SK-N-DZ (cell line): Measurements from ENCODE around the gene SYMPK.
A peak's percentile ranks its signal among the peaks of the same experiment; 100 is the strongest.

Source experiments
- DNase-seq: peaks from one replicate; pipeline ENCODE4 v3.0.0-alpha.2; 2015; ENCODE audit warnings: low spot score

Gene SYMPK

GRCh38 chr19:45782162-45782691 is 80.7 kb downstream of the SYMPK start, which contains the start of gene DMPK:
Gene DMPK, minus strand, starts transcription at chr19:45782490. Its CDS starts 138 bp downstream, at chr19:45782352.
- no peak for DNase-seq

- DNase-seq: no peak
Observed at GRCh38 chr19:45781214-45782161, 81.5 kb downstream of the SYMPK start.

DNA sequence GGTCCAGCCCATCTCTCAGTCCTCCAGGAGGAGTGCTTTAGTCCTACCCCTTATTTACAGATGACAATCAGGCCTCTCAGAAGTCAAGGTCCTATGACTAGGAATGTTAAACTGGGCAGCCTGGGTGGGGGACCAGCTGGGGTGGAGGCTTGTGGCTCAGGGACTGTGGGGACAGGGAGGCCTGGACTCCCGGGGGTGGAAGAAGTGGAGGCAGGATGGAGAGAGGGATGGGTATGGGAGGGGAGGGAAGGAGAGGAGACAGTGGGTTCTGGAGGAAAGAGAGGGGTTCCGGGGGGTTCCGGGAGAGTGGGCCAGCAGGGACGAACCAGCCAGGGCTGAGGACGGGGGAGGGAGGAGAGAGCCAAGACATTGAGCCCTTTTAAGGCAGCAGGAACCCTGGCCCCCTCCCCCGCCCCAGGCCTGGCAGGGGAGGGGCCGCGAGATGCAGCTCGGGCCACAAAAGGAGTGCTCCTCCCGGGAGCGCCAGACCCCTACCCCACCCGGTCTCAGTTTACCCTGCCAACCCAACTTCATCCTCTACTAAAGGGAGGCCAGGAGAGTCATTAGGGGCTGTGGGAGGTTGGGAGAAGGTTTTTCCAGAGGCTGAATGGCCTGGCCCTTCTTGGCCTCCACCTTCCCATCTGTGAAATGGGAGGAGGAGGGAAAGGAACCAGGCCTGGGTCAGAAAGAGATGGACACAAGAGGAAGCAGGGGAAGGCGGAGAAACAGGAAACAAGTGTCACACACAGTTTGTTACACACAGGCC is 82.3 kb downstream of the SYMPK start:
- no peak for DNase-seq

DNA sequence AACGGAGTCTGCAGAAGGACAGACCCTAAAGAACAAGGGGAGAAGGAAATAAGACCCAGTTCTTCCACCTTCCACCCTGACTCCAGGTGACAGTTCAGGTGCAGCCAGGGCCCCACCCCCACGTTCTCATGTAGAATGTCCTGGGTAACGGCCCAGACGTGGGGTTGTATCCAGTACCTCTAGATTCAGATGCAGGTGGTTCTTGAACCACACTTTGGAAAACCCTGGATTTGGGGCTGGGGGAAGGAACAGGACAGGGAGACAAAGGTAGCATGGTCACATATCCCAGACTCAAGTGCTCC is 82.8 kb downstream of the SYMPK start:
- no peak for DNase-seq

DNA sequence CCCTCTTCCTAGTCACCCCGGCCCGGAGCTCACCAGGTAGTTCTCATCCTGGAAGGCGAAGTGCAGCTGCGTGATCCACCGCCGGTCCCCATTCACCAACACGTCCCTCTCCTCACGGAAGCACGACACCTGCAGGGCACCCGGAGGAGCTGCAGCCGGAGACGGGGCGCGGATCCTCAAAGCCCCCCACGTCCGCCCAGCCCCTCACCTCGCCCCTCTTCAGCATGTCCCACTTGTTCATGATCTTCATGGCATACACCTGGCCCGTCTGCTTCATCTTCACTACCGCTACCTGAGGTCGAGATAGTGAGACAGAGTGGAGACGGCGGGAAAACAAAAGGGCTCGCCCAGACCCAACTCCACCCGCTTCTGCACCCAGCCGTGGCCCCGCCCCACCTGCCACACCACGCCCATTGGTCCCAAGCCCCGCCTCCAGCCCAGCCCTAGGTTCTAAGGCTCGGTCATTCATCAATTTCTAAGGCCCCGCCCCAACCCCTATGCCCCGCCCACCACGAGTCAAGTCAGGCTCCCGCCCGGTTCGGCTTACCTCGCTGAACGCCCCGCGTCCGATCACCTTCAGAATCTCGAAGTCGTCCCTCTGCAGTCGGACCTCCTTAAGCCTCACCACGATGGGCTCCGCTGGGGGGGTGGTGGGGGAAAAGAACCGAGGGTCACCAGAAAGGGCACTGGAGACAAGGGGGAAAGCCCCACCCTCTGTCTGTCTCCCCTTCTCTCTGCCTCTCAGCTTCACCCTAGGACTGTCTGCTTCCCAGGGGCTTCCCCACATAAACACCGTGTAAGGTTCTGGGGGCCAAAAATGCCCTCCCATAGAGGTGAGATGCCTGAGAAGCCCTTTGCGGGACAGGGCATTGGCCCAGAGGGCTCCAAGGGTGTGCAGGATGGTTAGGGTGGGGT is 83.5 kb downstream of the SYMPK start:
- no peak for DNase-seq

DNA sequence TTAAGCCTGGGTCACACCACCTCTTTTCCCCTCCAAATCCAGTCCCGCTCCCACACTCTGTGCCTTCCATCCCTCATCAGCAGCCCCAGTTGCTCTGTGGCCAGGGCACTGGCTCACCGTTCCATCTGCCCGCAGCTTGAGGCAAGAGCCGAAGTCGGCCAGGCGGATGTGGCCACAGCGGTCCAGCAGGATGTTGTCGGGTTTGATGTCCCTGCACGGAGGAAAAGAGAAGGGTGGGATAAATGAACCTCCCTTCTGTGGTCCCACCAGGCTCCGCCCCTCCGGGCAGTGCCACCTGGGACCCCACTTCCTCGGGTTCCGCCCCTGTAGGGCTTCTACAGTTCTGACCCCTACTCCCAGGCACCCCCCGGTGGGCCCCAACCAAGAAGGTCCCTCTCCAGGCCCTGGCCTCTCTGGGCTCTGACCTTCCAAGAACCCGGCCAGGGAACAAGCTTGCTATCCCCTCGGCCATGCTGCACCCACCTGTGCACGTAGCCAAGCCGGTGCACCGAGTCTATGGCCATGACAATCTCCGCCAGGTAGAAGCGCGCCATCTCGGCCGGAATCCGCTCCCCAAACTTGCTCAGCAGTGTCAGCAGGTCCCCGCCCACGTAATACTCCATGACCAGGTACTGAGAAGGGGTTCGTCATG is 84.8 kb downstream of the SYMPK start:
- DNase-seq: no peak

GRCh38 chr19:45777395-45777961 is 85.5 kb downstream of the SYMPK start:
- DNase-seq: no peak

- no peak for DNase-seq
Observed at GRCh38 chr19:45774765-45775164, 88.2 kb downstream of the SYMPK start.

DNA sequence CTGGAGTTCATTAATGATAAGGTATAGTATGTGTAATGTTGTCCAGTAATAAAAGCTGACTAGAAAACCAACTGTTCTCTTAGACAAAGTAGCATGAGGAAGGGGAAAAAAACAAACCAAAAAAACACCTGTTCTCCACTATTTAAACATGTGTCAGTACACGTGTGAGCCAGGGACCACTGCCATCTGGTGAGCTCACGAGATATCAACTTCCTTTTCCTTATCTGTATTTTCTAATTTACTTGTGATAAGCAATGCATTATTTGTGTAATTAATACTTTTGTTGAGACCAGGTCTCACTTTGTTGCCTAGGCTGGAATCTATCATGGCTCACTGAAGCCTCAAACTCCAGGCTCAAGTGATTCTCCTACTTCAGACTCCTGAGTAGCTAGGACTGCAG is 89.6 kb downstream of the SYMPK start:
- DNase-seq: no peak

GRCh38 chr19:45772912-45773311 is 90.0 kb downstream of the SYMPK start:
- DNase-seq: no peak

DNA sequence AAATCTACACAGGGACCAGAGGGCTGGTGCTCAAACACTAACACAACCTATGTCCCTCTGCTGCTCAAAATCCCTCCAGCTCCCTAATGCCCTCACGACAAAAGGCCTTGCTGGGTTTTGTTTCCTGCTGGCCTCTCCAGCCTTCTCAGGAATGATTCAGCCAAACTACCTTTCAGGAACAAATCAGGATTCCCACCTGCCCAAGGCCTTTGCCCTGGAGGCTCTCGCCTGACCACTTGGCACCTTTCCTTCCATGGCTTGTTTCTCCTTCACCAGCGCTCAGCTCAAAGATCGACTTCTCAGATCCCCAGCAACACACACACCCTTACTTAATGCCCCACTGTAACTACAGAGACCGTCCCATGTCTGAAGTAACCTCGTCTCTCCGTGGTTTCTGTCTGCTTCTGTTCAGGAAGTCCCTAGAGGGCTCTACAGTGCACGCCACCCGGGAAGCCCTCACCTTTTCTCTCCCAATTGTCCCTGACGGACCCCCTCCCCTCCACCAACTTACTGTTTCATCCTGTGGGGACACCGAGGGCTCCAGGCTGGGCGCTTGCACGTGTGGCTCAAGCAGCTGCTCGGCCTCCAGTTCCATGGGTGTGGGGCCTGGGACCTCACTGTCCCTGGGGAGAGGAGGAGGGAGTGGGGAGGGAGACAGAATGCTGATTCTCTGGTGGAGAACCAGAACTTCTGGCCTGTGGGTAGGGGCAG is 90.7 kb downstream of the SYMPK start:
- DNase-seq: no peak

- no peak for DNase-seq
Observed at GRCh38 chr19:45771311-45771933, 91.5 kb downstream of the SYMPK start.

DNA sequence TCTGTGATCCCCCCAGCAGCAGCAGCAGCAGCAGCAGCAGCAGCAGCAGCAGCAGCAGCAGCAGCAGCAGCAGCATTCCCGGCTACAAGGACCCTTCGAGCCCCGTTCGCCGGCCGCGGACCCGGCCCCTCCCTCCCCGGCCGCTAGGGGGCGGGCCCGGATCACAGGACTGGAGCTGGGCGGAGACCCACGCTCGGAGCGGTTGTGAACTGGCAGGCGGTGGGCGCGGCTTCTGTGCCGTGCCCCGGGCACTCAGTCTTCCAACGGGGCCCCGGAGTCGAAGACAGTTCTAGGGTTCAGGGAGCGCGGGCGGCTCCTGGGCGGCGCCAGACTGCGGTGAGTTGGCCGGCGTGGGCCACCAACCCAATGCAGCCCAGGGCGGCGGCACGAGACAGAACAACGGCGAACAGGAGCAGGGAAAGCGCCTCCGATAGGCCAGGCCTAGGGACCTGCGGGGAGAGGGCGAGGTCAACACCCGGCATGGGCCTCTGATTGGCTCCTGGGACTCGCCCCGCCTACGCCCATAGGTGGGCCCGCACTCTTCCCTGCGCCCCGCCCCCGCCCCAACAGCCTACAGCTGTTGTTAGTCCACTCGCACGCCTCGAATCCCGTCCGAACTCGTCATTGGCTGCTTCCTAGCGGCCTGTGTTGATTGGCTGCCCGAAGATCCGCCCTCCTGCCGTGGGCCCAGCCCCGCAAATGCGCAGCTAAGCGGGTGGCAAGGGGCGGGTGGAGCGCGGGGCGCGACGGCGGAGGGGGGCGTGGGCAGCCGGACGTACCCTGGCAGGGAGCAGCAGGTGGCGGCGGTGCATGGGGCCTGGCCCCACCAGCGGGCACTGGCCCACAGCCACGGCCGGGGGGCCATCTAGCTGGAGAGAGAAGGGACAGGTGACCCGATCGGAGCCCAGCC is 92.5 kb downstream of the SYMPK start:
- DNase-seq: peak; percentile 97

GRCh38 chr19:45769821-45770191 is 93.1 kb downstream of the SYMPK start:
- no peak for DNase-seq

GRCh38 chr19:45768984-45769782 is 93.8 kb downstream of the SYMPK start, which contains the start of gene SIX5:
Gene SIX5, minus strand, starts transcription at chr19:45769252. Its CDS starts 408 bp downstream, at chr19:45768844.
- DNase-seq: peak; percentile 93

GRCh38 chr19:45768655-45768983 is 94.3 kb downstream of the SYMPK start:
- no peak for DNase-seq

GRCh38 chr19:45767881-45768654 is 94.9 kb downstream of the SYMPK start:
- DNase-seq: peak; percentile 41
